Fibroblast of villous mesenchyme (primary cell): Measurements from ENCODE around the gene SLX1B. TPM values are rescaled to one million over a fixed set of nuclear protein-coding genes. Genes with fewer than 3 reads are reported as not detected.
A peak's percentile ranks its signal among the peaks of the same experiment; 100 is the strongest.
"Not testable (repeated sequence)": the region's sequence is repeated elsewhere in the genome, so short reads cannot be mapped to it uniquely, and the experiment has no call there.

Experiments
- DNase-seq: peaks from one replicate; pipeline ENCODE4 v3.0.0-alpha.2; 2010; ENCODE audit warnings: low read depth
- H3K4me3 ChIP-seq: 2 replicates; pipeline ENCODE4 v1.5.1; 2011; ENCODE audit warnings: low read depth, mild to moderate bottlenecking, low read length
- total RNA-seq: library from RNA; depleted of rRNA; stranded (reverse); fragments of >200 nt; gene quantifications from 2 replicates; pipeline ENCODE4 v1.2.3, GENCODE V29; 2012

Gene SLX1B
- 6.5 and 10.0 TPM in 2 replicates for total RNA-seq

DNA sequence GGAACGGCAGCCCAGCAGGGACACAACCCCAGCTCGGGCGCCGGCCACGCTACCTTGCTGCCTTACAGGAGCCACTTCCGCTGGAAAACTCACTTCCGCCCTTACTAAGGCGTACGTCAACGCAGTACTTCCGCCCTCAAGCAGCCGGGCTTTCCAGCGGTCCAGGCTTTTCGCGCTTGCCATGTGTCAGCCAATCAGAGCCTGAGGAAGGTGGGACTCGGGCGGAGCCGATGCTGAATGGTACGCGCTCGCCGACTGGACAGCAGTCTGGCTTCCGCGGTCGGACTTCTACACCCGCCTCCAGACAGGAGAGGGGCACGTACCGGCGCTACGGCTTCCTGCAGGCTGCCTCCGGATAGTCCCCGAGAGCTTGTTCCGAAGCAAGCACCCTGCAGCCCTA lies at the start of gene SLX1B, which contains the start of gene BOLA2:
TSS of gene SLX1B (plus strand) at position 265 of the 400 bp plus-strand sequence.
TSS of gene BOLA2 (minus strand) at position 83 of the 400 bp plus-strand sequence. CDS start 98 bp downstream, outside the sequence.
- DNase-seq, result not testable (repeated sequence)

DNA sequence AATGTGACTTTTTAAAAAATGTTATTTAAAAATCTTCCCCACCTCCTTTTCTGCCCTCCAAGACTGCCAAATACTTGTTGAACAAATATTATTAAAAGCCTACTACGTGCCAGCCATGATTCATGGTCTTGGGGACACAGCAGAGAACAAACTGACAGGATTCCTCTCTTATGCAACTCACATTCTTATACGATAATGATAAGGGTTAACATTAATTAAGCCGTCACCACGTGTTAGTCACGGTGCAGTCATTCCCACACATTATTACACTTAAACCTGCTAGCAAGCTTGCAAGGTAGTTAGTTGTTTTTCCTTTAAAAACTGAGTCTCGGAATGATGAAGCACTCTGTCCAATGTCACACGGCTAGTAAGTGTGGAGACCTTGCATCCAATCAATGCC lies 49.1 kb upstream of the SLX1B start:
- not testable (repeated sequence) for H3K4me3 ChIP-seq
- peak; percentile 61 for DNase-seq

More for the DNA sequence above, at the start of gene SLX1B, which contains the start of gene BOLA2:
- not testable (repeated sequence) for H3K4me3 ChIP-seq

DNA sequence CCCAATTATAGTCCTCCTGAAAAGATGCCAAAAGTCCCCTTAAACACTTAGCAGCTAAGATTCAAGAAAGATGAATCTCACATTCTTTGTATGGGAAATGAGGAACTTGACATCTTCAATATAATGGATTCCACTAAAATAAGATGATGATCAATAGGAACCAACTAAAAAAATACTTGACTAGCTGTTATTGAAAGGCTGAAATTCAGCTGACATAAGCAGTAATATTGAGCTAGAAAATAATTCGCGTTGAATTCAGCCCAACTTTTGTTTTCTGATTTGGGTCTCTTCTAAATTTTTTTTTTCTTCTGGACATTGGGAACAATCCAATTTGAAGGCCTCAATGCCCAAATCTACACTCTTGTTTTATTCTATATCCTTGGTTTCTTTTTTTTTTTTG lies 30.7 kb upstream of the SLX1B start:
- not testable (repeated sequence) for H3K4me3 ChIP-seq, DNase-seq

DNA sequence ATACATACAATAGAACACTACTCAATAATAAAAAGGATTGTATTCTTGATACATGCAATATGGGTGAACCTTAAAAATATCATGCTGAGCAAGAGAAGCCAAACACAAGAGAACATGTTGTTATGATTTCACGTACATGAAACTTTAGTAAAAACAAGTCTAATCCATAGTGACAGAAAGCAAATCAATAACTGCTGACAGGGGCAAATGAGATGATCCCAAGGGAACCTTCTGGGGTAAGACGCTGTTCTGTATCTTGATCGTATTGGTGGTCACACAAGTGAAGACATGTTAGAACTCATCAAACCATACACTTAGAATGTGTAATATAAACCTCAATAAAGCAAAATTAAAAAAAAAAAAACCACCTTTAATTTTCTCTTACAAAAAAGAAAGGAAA lies 28.9 kb upstream of the SLX1B start:
- not testable (repeated sequence) for DNase-seq, H3K4me3 ChIP-seq

DNA sequence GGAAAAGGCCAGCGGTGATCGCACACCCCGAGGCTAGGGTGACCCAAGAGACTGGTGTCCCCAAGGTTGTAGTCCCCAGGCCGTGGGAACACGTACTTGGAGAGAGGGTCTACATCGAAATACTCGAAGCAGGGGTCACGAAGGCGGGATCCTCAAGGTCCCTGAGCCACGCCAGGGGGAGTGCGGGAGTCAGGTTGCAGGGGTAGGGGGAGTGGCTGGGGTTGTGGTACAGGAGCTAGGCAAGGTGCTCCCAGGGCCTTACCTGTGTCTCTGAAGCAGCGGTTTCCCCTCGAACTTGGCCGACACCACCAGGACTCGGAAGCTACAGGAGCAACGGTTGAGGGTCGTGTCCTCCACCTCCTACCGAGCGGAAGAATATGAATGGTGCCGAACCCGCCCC lies 579 bp upstream of the SLX1B start:
- DNase-seq, H3K4me3 ChIP-seq: not testable (repeated sequence)

DNA sequence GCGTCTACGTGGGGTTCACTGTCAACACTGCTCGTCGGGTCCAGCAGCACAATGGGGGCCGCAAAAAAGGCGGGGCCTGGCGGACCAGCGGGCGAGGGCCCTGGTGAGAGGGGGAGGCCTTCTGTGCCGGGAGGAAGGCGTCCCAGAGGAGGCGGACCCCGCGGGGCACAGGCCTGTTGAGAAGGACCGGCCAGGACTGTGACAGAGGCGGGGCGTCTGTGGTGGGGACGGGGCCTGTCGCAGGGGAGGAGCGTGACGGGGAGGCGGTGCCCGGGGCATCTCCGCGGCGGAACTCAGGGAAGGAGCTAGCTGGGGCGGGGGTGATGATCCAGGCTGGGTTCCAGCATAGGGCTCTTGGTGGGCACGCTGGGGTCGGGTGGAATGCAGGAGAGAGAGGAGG lies 495 bp downstream of the SLX1B start:
- H3K4me3 ChIP-seq, DNase-seq: not testable (repeated sequence)

DNA sequence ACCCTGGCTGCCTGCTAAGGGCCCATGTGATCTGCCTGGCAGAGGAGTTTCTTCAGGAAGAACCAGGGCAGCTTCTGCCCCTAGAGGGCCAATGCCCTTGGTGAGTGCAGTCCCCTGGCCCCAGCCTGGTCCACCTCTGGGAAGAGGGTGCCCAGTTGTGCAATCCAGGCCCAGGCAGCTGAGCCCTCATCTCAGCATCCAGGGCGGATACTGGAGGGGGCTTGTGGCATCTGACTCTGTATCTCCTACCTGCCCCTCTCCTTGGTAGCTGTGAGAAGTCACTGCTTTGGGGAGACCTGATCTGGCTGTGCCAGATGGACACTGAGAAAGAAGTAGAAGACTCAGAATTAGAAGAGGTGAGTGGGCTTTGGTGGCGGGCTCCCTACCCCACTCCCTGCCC lies 3.3 kb downstream of the SLX1B start:
- not testable (repeated sequence) for DNase-seq, H3K4me3 ChIP-seq

DNA sequence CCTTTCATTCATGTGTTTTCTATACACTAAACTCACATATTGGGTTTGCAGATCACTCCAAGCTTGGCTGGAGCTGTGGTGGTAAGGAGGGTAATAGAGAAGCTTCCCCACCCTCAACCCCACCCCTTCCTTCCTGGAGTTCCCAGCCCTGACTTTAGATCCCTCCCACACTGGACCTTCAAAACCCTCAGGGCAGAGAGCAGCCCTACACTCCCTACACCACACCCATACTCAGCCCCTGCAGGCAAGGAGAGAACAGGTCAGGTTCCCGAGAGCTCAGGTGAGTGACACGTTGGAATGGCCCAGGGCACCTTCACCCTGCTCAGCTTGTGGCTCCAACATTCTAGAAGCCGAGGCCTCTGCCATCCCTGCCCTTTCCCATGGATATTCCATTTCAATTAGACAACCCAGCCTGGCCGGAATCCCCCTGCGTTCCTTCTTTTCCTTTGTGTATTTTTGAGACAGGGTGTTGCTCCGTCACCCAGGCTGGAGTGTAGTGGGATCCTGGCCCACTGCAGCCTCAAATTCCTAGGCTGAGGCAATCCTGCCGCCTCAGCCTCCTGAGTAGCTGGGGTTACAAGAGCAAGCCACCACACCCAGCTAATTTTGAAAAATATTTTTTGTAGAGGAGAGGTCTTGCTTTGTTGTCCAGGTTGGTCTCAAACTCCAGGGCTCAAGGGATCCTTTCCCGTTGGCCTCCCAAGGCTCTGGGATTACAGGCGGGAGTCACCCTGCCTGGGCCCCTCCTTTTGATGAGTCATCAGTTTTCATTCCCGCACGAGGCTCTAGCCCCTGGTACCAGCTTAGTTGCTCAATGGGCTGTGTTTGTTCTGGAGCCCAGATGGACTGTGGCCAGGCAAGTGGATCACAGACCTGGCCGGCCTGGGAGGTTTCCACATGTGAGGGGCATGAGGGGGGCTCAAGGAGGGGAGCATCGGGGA lies 5.6 kb downstream of the SLX1B start, which contains the start of gene SULT1A4:
TSS of gene SULT1A4 (plus strand) at position 208 of the 941 bp plus-strand sequence. CDS start 1,473 bp downstream, outside the sequence.
- DNase-seq, H3K4me3 ChIP-seq: not testable (repeated sequence)

DNA sequence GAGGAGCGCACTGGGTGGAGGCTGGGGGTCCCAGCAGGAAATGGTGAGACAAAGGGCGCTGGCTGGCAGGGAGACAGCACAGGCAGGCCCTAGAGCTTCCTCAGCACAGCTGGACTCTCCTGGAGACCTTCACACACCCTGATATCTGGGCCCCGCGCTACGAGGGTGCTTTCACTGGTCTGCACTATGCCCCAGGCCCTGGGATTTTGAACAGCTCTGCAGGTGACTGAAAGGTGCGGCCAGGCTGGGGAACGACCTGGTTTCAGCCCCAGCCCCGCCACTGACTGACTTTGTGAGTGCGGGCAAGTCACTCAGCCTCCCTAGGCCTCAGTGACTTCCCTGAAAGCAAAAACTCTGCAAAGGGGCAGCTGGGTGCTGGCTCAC lies 6.3 kb downstream of the SLX1B start:
- not testable (repeated sequence) for DNase-seq, H3K4me3 ChIP-seq

DNA sequence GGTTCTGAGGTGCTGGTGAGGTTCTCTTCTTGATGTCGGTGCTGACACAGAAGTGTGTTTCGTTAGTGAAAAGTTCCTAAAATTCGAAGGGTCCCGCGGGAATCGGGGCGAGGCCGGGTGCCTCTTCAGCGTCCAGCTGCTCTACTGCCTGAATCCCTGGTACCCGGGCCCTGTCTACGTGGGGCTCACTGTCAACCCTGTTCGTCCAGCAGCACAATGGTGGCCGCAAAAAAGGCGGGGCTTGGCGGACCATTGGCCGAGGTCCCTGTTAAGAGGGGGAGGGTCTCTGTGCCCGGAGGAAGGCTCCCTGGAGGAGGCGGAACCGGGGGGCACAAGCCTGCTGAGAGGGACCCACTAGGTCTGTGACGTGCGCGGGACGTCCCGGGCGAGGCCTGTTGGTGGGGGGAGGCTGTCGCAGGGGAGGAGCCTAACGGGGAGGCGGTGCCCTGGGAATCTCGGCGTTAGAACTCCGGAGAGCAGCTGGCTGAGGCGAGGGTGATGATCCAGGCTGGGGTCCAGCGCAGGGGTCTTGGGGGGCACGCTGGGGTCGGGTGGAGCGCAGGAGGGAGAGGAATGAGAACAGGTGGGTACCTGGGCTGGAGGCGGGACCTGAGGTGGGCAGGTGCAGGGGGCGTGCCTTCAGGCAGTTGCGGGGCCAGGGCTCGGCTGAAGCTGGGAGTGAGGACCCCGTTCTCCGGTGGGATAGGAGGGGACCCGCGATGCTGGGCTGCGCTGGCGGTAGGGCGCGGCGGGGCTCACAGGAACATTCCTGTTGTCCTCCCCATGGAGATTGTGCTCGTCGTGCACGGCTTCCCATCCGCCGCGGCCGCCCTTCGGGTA lies 11.9 kb downstream of the SLX1B start:
- not testable (repeated sequence) for H3K4me3 ChIP-seq, DNase-seq

DNA sequence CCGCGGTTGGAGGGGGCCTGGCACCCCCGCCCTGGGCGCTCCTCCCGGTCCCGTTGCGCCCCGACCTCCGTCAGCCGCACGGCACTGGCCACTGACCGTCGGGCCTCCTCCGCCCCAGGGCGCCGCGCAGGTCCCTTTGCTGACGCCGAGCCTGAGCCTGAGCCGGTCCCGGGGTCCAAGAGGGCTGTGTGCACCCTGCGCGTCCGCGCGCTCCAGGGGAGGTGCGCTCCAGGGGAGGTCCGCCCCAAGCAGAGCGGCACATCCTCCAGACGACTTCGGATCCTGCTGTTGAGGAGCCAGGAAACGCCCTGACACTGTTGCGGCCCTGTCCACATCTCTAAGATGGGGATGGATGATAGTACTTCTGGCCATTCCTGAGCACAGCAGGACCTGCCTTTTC lies 12.6 kb downstream of the SLX1B start:
- H3K4me3 ChIP-seq, DNase-seq: not testable (repeated sequence)

DNA sequence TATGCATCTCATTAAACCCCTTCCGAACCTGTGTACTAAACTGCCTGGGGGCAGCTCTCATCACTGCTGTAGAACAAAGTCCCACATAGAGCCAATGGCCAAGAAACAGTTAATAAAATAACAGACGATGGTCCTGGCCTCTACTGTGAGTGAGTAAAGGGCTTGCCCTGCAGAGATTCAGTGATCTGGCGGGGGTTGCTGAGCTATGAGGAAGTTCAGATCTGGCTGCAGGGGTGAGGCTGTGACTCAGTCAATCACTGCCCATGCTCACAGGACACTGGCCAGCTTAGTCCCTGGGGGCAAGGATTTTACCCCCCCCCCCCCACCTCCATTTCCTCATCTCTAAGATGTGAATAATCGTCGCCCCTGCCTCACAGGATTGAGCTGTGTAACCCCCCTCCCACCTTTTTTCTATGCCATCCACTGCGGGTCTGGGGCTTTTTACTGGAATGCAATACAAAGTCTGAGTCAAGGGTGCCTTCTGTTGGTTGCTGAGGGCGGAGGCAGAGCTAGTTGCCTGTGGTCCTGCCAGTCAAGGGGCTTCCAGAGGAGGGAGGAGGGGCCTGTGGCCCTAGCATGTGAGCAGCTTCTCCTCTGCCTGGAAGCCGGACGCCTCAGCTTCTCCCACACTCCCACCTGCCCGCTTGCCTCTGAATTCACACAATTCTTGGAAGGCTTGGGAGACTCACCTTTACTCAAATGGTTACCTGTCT lies 13.5 kb downstream of the SLX1B start:
- DNase-seq, H3K4me3 ChIP-seq: not testable (repeated sequence)

DNA sequence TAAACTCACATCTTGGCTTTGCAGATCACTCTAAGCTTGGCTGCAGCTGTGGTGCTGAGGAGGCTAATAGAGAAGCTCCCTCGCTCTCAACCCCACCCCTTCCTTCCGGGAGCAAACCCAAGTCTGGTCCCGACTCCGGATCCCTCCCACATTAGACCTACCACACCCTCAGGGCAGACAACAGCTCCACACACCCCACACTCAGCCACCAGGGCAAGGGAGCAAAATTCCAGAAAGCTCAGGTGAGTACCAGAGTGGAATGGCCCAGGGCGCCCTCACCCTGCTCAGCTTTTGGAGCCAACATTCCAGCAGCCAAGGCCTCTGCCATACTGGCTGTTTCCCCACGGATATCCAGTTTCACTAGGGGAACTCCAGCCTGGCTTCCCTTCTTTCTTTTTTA lies 15.3 kb downstream of the SLX1B start:
- not testable (repeated sequence) for H3K4me3 ChIP-seq, DNase-seq

DNA sequence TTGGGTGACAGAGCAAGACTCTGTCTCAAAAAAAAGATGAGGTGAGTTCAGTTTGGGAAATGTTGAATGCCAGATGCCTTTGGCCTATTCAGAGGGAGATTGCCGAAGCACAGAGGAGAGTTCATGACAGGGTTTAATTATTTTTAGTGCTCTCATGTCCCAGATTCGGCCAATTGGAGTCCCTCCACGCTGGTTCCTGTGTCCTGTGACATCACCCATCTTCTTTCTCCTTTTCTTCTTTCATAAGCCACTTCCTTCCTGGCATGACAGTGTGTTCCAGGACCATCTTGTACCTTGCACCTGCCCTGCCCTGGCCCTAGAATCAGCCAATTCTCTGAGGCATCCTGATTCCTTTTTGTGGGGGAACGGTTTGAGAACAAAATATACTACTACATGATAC lies 17.7 kb downstream of the SLX1B start:
- not testable (repeated sequence) for H3K4me3 ChIP-seq, DNase-seq

DNA sequence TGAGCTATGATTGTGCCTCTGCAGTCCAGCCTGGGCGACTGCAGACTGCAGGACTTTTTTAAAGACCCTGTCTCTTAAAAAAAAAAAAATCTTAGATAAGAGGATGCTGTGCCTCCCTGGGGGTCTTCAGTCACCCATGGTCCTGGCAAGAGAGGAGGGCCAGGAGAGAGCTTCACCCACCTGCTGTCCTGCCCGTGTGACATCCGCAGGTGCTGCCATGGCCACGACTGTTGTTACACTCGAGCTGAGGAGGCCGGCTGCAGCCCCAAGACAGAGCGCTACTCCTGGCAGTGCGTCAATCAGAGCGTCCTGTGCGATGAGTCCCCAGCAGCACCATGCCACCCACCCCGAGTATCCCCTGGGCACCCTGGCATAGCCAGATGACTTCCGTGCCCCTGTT lies 27.9 kb downstream of the SLX1B start:
- DNase-seq, H3K4me3 ChIP-seq: not testable (repeated sequence)

DNA sequence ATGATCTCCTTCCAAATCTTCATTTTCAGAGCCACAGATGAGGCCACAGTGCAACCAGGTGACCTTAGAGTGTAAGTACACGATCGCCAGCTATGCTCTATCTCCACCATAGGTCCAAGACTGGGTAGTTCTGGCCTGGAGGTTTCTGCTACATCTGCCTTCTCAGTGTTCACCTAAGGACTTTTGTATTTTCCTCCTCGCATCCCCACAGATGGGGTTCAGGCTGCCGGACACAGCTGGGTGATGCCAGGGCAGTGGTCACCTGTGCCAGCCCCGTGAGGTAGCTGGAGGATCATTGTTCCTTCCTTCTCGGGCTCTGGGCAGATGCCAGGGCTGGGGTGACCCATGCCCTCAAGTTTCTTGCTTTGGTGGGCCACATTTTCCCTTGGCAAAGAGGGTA lies 52.0 kb downstream of the SLX1B start, which contains the start of gene NPIPB12:
TSS of gene NPIPB12 (minus strand) at position 101 of the 400 bp plus-strand sequence.
- DNase-seq, H3K4me3 ChIP-seq: not testable (repeated sequence)
